ENCODE measurements around the gene LRP1-AS.

LRP1-AS gene

DNA sequence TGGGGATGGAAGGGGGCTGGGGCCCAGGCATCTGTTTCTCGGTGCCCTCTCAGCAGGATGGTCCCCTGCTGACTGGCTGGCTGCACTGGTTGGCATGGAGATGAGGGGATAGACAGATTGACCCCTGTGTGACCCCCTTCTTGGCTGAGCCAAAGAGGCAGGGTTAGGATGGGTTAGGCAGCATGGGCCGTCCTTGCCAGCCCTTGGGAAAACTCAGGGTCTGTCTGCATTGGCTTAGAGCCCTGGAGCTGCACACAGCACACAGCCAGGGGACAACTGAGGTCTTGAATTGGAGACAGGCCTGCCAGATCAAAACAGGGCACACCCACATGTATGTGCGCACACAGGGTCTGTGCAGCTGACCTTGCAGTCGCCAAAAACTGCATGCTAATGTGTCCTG lies 11.2 kb upstream of the LRP1-AS start:
- DNase-seq: no peak

DNA sequence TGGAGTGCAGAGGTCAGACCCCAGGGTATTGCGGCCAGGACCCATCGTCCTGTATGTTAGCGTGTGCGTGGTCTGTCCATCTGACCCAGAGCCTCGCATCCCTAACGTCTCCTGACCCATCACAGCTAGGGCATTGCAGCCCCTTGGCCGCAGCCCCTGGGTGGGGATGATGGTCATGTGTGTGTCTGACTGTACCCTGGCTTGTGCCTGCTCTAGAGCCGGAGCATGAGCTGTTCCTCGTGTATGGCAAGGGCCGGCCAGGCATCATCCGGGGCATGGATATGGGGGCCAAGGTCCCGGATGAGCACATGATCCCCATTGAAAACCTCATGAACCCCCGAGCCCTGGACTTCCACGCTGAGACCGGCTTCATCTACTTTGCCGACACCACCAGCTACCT lies 10.8 kb upstream of the LRP1-AS start:
- no peak for DNase-seq

DNA sequence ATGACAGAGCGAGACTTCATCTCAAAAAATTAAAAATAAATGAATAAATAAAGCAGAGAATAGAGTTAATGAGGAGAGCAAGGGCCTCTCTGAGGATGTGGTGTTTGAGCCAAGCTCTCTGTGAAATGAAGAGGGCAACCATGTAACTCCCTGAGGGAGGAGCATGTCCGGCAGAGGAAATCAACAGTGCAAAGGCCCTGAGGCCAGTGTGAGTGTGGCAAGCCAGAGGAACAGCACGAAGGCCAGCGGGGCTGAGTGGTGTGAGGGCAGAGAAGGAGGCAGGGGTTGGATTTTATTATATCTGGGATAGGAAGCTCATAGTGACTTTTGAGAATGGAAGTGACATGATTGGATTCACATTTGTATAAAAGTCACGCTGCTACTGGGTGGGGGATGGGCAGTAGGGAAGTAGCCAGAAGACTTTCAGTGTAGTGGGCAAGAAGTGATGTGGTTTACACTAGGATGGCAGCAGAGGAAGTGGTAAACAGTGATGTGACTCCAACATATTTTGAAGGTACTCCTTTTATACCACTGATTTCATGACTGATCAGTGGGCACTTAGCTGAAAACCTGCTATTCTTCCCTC lies 10.3 kb upstream of the LRP1-AS start:
- DNase-seq: no peak

DNA sequence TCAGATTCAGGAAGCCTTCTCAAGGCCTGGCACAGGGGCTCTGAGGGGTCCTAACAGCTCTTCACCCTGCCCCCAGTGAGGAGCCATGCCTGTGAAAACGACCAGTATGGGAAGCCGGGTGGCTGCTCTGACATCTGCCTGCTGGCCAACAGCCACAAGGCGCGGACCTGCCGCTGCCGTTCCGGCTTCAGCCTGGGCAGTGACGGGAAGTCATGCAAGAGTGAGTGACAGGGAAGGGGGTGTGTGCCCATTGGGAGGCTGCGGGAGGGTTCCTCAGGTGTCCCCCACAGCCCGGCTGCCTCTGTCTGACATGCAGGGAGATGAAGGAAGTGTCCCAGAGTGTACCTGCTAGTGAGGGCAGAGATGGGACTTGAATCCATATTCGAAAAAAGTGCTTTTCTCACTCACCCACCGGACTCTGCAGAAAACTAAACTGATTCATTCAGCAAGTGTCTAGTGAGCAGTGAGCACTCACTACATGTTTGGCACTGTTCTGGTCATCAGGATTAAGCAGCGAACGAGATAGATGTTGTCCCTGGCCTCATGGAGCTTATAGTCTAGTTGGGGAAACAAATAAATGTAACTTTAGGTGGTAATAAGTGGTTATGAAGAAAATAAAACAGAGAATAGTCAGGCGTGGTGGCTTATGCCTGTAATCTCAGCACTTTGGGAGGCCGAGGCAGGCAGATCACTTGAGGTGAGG lies 9.4 kb upstream of the LRP1-AS start:
- no peak for DNase-seq

GRCh38 chr12:57154804-57155434 lies 7.5 kb upstream of the LRP1-AS start:
- DNase-seq: no peak

GRCh38 chr12:57154076-57154475 lies 6.7 kb upstream of the LRP1-AS start:
- DNase-seq: no peak

DNA sequence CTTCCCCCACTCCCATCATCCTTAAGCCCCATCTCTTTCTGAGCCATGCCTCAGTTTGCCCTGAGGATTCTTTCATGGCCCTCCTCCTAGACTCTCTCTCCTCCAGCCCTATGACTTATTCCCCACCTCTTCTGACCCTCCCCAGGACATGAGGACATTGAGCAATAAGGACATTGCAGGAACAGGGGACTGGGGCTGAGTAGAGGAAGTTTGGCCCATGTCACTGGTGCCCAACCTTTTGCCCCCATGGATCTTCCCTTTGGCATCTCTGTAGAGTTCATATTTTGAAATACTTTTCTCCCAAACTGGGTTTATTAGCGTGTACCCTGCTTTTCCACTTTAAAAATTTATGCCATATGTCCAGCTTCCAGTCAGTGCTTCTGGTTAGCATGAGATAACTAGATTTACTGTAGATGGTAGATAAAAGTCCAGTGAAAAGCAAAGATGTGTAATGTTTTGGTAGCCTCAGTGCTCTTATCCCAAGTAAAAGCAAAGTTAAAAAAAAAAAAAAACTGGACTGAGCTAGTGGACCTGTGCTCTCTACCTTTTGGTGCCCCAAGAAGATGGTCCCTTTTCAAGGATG lies 6.1 kb upstream of the LRP1-AS start:
- DNase-seq: no peak

DNA sequence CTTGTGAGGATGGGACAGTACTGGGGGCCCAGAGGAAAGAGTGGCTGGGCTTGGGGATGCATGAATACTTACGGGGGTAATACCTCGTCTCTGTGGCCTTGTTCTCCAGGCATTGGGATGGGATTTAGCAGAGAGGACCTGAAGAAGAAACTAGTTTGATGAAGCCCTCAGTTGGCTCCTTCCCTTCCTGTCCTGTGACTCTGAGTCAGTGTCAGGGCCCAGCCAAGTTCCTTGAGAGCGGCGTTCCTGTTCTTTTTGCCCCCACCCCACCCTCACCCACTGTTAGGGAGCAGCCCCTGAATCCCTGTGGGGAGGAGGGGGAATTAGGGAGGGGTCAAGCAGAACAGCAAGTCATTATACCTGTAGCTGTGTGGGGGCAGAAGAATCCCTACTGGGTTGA lies 5.2 kb upstream of the LRP1-AS start:
- no peak for DNase-seq

GRCh38 chr12:57151741-57152630 lies 4.6 kb upstream of the LRP1-AS start:
- DNase-seq: no peak

DNA sequence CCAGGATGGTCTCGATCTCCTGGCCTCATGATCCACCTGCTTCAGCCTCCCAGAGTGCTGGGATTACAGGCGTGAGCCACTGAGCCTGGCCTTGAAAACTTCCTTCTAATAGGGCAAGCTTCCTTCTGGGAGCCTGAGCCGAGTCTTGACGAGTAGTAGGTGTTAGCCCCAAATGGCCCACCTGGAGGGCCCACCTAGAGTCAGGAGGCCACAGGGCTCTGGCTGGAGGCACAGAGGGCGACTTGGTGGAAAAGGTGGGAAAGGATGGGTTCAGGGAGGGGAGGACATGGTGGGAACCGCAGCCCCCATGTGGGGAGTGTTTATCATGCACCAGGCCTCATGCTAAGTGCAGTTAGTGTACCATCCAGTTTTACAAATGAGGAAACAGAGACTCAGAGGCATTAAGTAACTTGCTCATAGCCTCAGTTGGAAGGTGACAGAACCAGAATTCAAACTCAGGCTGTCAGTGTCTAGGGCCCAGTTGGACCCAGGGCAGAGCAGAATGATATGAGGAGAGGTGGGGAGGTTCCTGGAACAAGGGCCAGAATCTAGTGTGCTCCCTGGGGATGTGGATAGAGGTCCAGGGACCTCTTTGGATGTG lies 3.1 kb upstream of the LRP1-AS start:
- no peak for DNase-seq

DNA sequence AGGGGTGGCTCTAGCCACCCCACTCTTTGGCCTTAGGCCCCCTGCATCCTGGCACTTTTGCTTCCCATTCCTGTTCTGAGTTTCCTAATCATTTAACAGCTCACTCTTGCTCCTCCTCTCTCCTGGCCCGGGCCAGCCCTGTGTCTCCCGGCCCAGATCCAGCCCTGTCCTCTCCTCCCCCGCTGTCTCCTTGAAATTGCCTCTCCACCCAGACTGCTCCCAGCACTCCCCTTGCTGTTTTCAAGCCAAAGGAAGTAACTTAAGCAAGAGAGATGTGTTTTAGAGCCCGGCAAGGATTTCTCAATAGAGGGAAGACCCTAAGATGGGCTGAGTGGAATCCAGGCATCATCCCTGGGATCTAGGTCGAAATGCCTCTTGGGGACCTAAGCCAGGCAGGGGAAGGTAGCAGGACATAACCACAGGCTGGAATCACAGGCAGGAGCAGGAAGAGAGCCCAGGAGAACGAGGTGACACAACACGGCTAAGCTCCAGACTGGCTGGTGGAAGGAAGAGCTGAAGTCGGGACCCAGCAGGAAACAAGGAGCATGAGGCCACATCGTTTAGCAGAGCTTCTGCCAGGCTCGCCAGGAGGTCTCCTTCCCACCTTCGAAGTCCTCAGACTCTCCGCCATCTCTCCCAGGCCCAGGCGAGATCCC lies 2.0 kb upstream of the LRP1-AS start:
- no peak for DNase-seq

- no peak for DNase-seq
Measured at GRCh38 chr12:57148469-57149244, 1.2 kb upstream of the LRP1-AS start.

DNA sequence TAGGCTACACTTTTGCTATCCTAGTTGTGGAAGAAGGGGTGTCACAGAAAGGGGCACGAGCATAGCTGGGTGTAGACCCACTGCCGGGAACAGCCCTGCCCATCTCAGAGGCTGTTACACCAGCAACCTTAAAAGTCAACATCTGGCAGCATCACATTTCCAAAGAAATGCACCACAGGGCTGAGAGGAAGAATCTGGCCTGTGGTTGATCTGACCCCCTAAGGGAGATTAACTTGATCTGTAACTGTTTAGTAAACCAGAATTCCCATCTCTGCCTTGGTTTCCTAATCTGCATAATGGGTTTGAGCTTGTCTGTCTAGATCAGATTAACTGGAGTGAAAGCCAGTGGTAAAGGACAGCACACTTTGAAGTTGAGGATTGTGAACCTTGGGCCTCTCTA lies 1.3 kb downstream of the LRP1-AS start:
- DNase-seq: no peak

DNA sequence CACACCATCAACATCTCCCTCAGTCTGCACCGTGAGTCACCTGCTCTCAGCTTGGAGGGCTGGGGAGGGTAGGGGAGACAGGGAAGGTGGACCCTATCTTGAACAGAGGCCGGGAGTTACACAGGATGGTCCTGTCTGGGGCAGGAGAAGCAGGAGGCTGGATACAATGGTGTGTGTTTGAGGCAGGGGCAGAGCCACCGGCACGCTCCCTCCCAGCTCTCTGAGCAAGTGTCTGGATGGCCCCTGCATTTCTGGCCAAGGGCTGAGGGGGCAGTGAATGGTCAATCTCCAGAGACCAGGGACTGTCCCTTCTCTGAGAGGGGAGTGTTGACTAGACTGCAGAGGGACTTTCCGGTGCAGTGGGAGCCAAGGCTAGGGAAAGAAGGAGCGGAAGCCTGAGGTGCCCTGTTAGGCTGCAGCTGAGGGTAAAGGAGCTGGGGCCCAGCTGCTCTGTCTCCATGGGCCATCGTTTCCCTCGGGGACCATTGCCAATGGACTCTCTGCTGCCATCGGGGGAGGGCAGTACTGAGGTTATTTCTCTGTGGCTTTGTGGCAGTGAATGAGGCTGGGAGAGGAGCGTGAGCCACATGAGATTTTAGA lies 1.9 kb downstream of the LRP1-AS start:
- no peak for DNase-seq

- no peak for DNase-seq
Measured at GRCh38 chr12:57143454-57143853, 4.0 kb downstream of the LRP1-AS start.

GRCh38 chr12:57142727-57143126 lies 4.7 kb downstream of the LRP1-AS start:
- no peak for DNase-seq

GRCh38 chr12:57142121-57142520 lies 5.3 kb downstream of the LRP1-AS start:
- no peak for DNase-seq

DNA sequence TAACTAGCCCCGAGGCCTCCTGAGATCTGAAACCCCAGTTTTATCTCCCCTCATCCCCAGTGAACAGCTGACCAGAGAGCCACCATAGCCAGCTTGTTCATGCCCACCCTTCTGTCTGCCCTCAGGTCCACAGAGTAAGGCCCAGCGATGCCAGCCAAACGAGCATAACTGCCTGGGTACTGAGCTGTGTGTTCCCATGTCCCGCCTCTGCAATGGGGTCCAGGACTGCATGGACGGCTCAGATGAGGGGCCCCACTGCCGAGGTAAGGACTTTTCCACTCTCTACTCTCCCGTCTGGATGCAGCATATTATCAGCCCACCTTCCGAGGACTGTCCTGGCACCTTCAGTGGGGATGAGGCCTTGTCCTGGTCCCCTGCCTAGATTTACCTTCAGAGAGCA lies 6.2 kb downstream of the LRP1-AS start:
- DNase-seq: no peak

GRCh38 chr12:57139796-57140649 lies 7.4 kb downstream of the LRP1-AS start:
- no peak for DNase-seq

Measured in NCI-H524 treated with DMSO at 0.1 percent for 48 hours (cell line).